ENCODE measurements around the gene RANBP17. TPM values are rescaled to one million over a fixed set of nuclear protein-coding genes. Genes with fewer than 3 reads are reported as not detected.
"Not testable (repeated sequence)": the region's sequence is repeated elsewhere in the genome, so short reads cannot be mapped to it uniquely, and the experiment has no call there.

The RANBP17 gene
- total RNA-seq, 4 donors from 2014 or later: 9.8 to 20.8 (median 10.3) TPM

GRCh38 chr5:170865622-170866021 is 3.8 kb downstream of the RANBP17 start:
- Histone ChIP-seq H3K27me3 (no peaks in the 10 kb centered on the region), H3K4me3 (no peak overlapping the region), H3K36me3 (no peaks in the 10 kb centered on the region), H3K9me3 (peaks cover 0 to 16% (median 7%) of the 10 kb centered on the region in 4 donors), H3K4me1 (no peaks in the 10 kb centered on the region), H3K27ac (no peak overlapping the region)
- DNase-seq: no peak
- TF ChIP-seq POLR2A (IDR thresholded peaks at IDR 0.05) (no peak), CTCF (IDR thresholded peaks at IDR 0.05) (no peak)

GRCh38 chr5:170867825-170868224 is 6.0 kb downstream of the RANBP17 start:
- Histone ChIP-seq H3K36me3 (no peaks in the 10 kb centered on the region), H3K4me1 (no peaks in the 10 kb centered on the region), H3K27ac (no peak overlapping the region), H3K9me3 (peaks cover 0 to 5% (median 0%) of the 10 kb centered on the region in 4 donors), H3K27me3 (no peaks in the 10 kb centered on the region), H3K4me3 (no peak overlapping the region)
- no peak for DNase-seq
- no peak for TF ChIP-seq POLR2A (IDR thresholded peaks at IDR 0.05)
- TF ChIP-seq CTCF (IDR thresholded peaks at IDR 0.05): no peak

- H3K9me3 ChIP-seq, H3K27me3 ChIP-seq, H3K4me1 ChIP-seq, H3K27ac ChIP-seq, DNase-seq, H3K36me3 ChIP-seq, H3K4me3 ChIP-seq: not testable (repeated sequence)
These were observed 8.6 kb downstream of the RANBP17 start for GRCh38 chr5:170870390-170870789.

- Histone ChIP-seq H3K36me3 (no peaks in the 10 kb centered on the region), H3K4me1 (no peaks in the 10 kb centered on the region)
These were observed 12.2 kb downstream of the RANBP17 start for GRCh38 chr5:170874017-170874416.

GRCh38 chr5:170875811-170876210 is 14.0 kb downstream of the RANBP17 start:
- Histone ChIP-seq H3K36me3 (no peaks in the 10 kb centered on the region), H3K4me3 (no peak overlapping the region), H3K9me3 (no peaks in the 10 kb centered on the region), H3K4me1 (no peaks in the 10 kb centered on the region), H3K27ac (no peak overlapping the region), H3K27me3 (no peaks in the 10 kb centered on the region)
- DNase-seq: no peak
- TF ChIP-seq CTCF (IDR thresholded peaks at IDR 0.05) (no peak), POLR2A (IDR thresholded peaks at IDR 0.05) (no peak)

More at GRCh38 chr5:170874017-170874416, 12.2 kb downstream of the RANBP17 start:
- peaks cover 0 to 5% (median 0%) of the 10 kb centered on the region in 4 donors for H3K9me3 ChIP-seq
- H3K4me3 ChIP-seq: no peak overlapping the region
- H3K27ac ChIP-seq: no peak overlapping the region
- DNase-seq: no peak
- H3K27me3 ChIP-seq: no peaks in the 10 kb centered on the region
- TF ChIP-seq CTCF (IDR thresholded peaks at IDR 0.05): no peak
- TF ChIP-seq POLR2A (IDR thresholded peaks at IDR 0.05): no peak

- Histone ChIP-seq H3K4me3 (no peak overlapping the region), H3K27me3 (no peaks in the 10 kb centered on the region), H3K36me3 (no peaks in the 10 kb centered on the region), H3K4me1 (no peaks in the 10 kb centered on the region), H3K9me3 (no peaks in the 10 kb centered on the region), H3K27ac (no peak overlapping the region)
- TF ChIP-seq CTCF (IDR thresholded peaks at IDR 0.05): no peak
- no peak for TF ChIP-seq POLR2A (IDR thresholded peaks at IDR 0.05)
- DNase-seq: no peak
These were observed 18.3 kb downstream of the RANBP17 start for GRCh38 chr5:170880084-170880483.
